ENCODE measurements around the gene CEP89. TPM values are rescaled to one million over a fixed set of nuclear protein-coding genes. Genes with fewer than 3 reads are reported as not detected.
"Not testable (repeated sequence)": the region's sequence is repeated elsewhere in the genome, so short reads cannot be mapped to it uniquely, and the experiment has no call there.

CEP89 gene
- total RNA-seq, 1 donor from 2014 or later = 15.4 TPM

GRCh38 chr19:32969549-32969948, 2.2 kb downstream of the CEP89 start:
- no peak for DNase-seq (ENCODE audit: low spot score)

- DNase-seq (ENCODE audit: low spot score) = no peak
Measured at GRCh38 chr19:32966750-32967149, 5.0 kb downstream of the CEP89 start.

DNA sequence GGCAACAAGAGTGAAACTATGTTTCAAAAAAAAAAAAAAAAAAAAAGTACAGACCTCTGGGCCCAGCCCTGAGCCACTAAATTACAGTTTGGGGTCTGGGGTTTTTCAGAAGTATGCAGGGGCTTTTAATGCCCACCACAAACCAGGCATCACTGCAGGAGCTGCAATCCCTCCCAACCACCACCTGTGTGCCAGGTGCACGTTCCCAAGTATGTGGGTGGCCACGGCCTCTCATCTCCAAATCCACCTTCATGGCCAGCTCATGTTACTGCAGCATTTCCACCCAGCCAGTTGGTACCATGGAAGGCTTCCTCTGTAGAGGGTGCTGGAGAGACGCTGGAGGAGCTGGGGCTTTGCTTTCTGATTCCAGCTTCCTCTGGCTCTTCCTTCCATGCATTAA, 26.5 kb downstream of the CEP89 start:
- DNase-seq (ENCODE audit: low spot score) = no peak

- DNase-seq (ENCODE audit: low spot score) = not testable (repeated sequence)
Measured at GRCh38 chr19:32941273-32941672, 30.5 kb downstream of the CEP89 start.

DNA sequence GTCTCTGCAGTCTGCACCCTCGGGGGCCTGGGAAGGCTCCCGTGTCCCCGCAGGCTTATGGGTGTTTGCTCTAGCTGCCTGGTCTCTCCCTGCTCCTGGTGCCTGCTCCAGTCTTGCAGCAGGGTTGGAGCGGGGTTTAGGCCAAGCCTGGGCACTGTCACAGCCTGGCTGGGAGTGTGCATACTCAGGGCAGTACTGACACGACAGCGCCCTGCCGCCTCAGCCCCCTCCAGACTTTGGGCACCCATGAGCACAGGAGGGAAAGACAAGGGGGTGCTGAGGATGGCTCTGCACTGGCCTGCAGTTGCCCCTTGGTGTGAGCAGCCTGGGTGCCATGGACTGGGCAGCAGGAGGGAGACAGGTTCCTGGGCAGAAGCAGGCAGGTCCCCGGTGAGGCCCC, 35.7 kb downstream of the CEP89 start:
- DNase-seq (ENCODE audit: low spot score) = no peak

DNA sequence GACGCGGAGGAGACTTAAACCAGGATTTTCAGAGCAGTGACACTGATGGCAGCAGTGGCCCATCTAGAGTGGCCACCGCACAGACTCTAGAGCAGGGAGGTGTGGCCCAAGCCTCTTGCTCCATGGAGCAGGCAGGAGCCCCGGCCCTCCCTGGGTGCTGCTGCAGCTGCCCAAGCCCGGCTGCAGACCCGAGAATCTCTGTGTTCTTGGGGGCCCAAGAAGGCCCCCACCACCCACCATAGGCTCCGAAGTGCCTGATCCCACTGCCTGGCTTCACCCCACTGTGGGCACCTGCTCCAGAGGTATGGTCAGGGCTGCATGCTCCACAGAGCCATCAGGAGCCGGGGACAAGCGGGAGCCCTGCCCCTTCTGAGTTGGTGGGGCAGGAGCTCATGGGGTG, 36.1 kb downstream of the CEP89 start:
- no peak for DNase-seq (ENCODE audit: low spot score)

- DNase-seq (ENCODE audit: low spot score) = no peak
Measured at GRCh38 chr19:32933571-32933970, 38.2 kb downstream of the CEP89 start.

GRCh38 chr19:32930567-32930966, 41.2 kb downstream of the CEP89 start:
- no peak for DNase-seq (ENCODE audit: low spot score)

DNA sequence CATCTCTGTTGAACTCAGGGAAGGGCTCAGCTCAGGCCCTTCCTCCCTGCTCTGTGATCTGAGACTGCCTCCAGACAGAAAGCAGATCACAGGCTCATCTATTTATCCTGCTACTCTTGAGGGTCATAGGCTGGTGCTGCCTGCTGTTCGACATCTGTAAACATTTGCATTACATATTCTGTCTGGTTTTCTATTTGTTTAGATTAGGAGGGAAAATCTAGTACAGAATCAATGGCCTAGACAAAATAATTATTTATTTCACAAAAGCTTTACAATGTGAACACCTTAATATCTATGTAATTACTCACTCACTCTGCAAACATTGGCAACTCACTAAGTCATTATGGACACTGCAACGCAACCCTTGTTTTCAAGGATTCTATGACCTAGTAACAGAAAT, 43.0 kb downstream of the CEP89 start:
- DNase-seq (ENCODE audit: low spot score) = no peak

GRCh38 chr19:32924200-32924599, 47.6 kb downstream of the CEP89 start:
- DNase-seq (ENCODE audit: low spot score) = no peak

- no peak for DNase-seq (ENCODE audit: low spot score)
Measured at GRCh38 chr19:32921624-32922023, 50.1 kb downstream of the CEP89 start.

- no peak for DNase-seq (ENCODE audit: low spot score)
Measured at GRCh38 chr19:32919365-32919764, 52.4 kb downstream of the CEP89 start.

DNA sequence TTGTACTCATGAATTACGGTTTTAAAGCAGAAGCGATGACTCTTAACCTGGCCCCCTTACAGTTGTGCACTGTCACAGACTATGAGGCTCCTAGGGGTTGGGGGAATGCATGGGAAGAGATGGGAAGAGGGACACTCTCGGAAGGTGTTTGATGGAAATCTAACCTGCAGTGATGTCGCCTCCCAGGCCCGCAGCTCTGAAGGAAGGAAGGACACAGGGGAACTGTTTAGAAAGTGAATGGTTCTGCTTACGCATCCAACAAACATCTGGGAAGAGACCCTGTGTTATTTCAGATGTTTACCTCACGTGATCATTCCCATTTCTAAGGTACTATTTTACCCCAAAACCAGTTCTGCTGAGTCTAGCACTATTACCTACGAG, 54.2 kb downstream of the CEP89 start:
- no peak for DNase-seq (ENCODE audit: low spot score)

DNA sequence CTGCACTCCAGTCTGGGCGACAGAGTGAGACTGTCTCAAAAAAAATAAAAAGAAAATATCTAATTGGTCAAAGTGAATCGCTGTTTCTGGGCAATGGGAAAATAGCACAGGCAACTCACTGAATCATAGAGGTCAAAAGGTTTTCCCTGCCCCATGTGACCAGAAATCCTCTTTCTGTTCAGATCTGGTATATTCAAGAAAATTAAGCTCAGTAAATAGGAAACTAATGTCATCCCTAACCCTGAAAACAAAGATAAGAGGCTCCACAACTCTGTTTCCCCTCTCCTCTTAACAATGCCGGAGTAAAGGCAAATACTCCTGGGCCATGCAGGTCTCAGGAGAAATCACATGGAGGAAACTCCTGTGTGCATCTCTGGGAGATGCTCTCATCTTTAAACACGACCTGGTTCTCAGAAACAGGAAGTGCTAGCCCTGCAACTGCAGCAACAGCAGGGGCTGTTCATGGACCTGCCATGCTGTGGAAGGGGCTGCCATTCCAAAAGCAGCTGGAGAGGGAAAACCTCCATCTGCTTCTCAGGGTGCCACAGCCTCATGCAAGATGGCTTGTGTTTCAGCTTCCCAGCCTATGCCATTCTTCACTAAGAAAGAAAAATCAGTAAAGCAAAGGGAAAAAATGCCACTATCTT, 54.7 kb downstream of the CEP89 start:
- no peak for DNase-seq (ENCODE audit: low spot score)

DNA sequence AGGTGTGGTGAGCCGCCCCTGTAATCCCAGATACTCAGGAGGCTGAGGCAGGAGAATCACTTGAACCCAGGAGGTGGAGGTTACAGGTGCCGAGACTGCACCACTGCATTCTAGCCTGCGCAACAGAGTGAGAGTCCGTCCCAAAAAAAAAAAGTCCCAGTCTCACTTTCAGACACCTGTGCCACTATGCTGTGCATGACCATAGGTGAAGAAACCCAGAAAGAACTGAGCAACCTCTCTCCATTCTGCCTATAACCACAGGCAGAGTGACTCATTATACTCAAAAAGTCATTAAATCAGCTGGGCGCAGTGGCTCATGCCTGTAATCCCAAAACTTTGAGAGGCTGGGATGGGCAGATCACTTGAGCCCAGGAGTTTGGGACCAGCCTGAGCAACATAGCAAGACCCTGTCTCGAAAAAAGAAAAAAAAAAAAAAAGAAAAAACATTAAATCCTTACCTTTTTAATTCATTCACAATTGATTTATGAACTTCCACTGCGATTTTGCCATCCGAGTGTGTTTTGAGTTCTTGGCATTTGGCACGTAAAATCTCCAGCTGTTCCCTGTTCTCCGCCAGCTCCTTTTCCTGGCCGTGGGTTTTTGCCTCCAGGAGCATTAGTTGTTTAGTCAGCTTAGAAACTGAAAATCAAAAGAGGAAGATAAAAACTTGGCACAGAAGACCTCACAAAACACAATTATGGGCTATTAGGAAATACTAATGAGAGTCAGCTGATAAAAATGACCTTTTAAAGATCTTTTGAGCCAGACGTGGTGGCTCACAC, 56.7 kb downstream of the CEP89 start:
- no peak for DNase-seq (ENCODE audit: low spot score)

DNA sequence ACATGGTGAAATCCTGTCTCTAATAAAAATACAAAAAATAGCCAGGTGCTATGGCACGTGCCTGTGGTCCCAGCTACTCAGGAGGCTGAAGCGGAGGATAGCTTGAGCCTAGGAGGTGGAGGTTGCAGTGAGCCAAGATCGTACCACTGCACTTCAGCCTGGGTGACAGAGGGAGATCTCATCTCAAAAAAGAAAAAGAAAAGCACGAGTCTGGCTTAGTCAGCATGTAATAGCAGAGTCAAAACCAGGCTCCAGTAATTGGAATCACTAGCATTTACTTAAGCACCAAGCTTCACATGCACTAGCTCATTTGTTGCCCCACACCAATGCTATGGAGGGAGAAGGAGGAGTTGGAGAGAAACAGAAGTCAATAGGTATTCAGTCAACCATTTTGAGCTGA, 60.3 kb downstream of the CEP89 start:
- DNase-seq (ENCODE audit: low spot score) = no peak

DNA sequence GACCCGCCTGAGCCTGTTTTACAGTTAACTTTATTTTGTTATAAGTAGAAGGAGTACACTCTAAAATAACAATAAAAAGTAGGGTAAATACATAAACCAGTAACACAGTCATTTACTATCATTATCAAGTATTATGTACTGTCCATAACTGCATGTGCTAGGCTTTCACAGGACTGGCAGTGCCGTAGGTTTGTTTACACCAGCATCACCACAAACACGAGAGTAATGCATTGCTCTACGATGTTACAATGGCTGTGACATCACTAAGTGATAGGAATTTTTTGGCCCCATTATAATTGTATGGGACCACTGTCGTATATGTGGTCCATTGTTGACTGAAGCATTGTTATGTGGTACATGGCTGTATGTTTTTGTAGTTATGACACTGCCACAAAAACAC, 60.9 kb downstream of the CEP89 start:
- DNase-seq (ENCODE audit: low spot score) = no peak

GRCh38 chr19:32910094-32910493, 61.7 kb downstream of the CEP89 start:
- DNase-seq (ENCODE audit: low spot score) = no peak

- no peak for DNase-seq (ENCODE audit: low spot score)
Measured at GRCh38 chr19:32909257-32909656, 62.5 kb downstream of the CEP89 start.

- DNase-seq (ENCODE audit: low spot score) = no peak
Measured at GRCh38 chr19:32908641-32909190, 63.0 kb downstream of the CEP89 start.

- DNase-seq (ENCODE audit: low spot score) = no peak
Measured at GRCh38 chr19:32902448-32902847, 69.3 kb downstream of the CEP89 start.

DNA sequence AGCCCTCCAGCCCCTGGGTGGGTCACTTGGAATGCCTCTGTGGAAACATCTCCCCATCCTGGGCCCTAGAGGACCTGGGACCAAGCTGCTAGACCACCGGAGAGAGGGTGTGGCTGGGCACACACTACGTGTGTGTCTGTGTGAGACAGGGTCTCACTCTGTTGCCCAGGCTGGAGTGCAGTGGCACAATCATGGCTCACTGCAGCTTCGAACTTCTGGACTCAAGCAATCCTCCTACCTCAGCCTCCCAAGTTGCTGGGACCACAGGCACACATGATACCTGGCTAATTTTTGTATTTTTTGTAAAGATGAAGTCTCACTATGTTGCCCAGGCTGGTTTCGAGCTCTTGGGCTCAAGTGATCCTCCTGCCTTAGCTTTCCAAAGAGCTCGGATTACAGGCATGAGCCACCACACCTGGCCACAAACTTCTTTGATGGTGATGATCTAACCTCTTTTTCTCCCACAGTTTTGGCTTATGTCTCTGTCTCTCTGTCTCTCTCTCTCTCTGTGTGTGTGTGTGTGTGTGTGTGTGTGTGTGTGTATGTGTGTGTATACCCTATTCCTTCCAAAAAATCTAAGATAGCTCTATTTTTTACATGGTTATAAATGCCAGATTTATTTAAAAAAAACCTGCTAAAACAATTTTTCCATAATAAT, 70.1 kb downstream of the CEP89 start:
- no peak for DNase-seq (ENCODE audit: low spot score)

Data from mesenteric fat pad (tissue), 1 donor.